A375 (cell line): ENCODE data around the gene CEP250. TPM values are rescaled to one million over a fixed set of nuclear protein-coding genes. Genes with fewer than 3 reads are reported as not detected.

Experiments
- small RNA-seq: library from RNA; depleted of rRNA; stranded (forward); fragments of <200 nt; gene quantifications from one replicate; pipeline ENCODE3, GENCODE V24; 2014
- total RNA-seq: library from RNA; depleted of rRNA; stranded (reverse); fragments of >200 nt; shearing (Covaris generic); gene quantifications from 2 replicates; pipeline ENCODE4 v1.2.3, GENCODE V29; 2014; rRNA removed

Gene CEP250, protein sequence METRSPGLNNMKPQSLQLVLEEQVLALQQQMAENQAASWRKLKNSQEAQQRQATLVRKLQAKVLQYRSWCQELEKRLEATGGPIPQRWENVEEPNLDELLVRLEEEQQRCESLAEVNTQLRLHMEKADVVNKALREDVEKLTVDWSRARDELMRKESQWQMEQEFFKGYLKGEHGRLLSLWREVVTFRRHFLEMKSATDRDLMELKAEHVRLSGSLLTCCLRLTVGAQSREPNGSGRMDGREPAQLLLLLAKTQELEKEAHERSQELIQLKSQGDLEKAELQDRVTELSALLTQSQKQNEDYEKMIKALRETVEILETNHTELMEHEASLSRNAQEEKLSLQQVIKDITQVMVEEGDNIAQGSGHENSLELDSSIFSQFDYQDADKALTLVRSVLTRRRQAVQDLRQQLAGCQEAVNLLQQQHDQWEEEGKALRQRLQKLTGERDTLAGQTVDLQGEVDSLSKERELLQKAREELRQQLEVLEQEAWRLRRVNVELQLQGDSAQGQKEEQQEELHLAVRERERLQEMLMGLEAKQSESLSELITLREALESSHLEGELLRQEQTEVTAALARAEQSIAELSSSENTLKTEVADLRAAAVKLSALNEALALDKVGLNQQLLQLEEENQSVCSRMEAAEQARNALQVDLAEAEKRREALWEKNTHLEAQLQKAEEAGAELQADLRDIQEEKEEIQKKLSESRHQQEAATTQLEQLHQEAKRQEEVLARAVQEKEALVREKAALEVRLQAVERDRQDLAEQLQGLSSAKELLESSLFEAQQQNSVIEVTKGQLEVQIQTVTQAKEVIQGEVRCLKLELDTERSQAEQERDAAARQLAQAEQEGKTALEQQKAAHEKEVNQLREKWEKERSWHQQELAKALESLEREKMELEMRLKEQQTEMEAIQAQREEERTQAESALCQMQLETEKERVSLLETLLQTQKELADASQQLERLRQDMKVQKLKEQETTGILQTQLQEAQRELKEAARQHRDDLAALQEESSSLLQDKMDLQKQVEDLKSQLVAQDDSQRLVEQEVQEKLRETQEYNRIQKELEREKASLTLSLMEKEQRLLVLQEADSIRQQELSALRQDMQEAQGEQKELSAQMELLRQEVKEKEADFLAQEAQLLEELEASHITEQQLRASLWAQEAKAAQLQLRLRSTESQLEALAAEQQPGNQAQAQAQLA (N-terminal part only)
- 68.4 and 75.5 TPM in 2 replicates for total RNA-seq

GRCh38 chr20:35454881-35455609 lies at the start of gene CEP250:
TSS of gene CEP250 (plus strand) at chr20:35455598. CDS start at chr20:35462368, 6,770 bp downstream.

DNA sequence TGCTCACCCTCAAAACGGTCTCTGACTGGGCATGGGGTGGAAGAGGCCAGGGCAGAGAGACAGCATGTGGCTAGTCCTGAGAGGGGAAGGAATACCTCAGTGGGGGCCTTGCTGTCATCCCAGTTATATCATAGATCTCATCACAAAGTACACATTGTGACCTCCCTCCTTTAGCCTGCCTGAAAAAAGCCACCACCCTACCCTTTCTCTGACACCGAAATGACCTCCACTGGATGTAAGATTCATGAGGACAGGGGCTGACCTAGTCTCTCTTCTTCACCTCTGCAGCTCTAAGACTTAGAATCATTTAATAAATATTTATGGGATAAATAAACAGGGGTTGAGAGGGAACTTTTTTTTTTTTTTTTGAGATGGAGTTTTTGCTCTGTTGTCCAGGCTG lies 74.2 kb downstream of the CEP250 start, which contains the start of gene C20orf173:
TSS of gene C20orf173 (minus strand) at position 101 of the 400 bp plus-strand sequence. CDS start 279 bp downstream, outside the sequence.

DNA sequence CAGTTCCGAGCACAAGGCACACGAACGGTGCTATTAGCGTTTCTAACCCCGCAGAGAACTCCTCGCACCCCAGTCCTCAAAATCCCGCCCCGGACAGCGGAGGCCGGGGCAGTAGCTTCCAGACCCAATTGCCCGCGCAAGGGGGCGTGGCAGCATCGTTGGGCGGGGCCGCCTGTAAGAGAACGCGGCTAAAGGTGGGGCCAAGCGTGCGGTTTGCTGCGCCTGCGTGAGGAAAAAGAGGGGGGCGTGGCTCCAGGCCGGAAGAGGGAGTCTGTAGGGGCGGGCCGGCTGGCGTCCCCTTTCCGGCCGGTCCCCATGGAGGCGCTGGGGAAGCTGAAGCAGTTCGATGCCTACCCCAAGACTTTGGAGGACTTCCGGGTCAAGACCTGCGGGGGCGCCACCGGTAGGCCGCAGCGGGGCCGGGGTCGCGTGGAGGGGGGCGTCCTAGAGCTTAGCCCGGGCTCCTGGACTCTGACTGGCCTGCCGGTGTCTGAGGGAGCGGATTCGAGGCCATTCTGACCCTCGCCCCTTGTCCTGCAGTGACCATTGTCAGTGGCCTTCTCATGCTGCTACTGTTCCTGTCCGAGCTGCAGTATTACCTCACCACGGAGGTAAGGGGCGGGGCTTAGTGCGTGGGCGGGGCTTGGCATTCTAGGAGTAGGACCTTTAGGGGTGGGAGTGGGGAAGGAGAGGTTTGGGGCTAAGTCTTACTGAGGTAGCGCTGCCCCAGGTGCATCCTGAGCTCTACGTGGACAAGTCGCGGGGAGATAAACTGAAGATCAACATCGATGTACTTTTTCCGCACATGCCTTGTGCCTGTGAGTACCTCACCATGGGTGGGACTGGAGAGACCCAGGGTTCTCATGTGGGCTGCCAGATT lies 86.6 kb downstream of the CEP250 start, which contains the start of gene ERGIC3:
TSS of gene ERGIC3 (plus strand) at position 296 of the 880 bp plus-strand sequence. CDS start at position 316, 20 bp downstream.

Small RNAs within 50 kb of the gene (small RNA-seq; reads per million reads assigned to genes)
- gene MIR1289-1: not detected

Other genes with a start within 250 kb of the CEP250 start
- 0.11 and 0.13 TPM in 2 replicates for gene MMP24, start 228.9 kb upstream of the CEP250 start, total RNA-seq
- 16.0 and 25.3 TPM in 2 replicates for gene MMP24OS, start 177.5 kb upstream of the CEP250 start, total RNA-seq
- 368 and 379 TPM in 2 replicates for gene EIF6, start 170.8 kb upstream of the CEP250 start, total RNA-seq
- gene FAM83C, start 163.2 kb upstream of the CEP250 start, total RNA-seq: 0.11 TPM in 1 of 2 replicates, not detected in the other
- gene UQCC1, start 43.6 kb upstream of the CEP250 start, total RNA-seq: 34.7 and 46.2 TPM in 2 replicates
- gene GDF5, start 17.4 kb upstream of the CEP250 start, total RNA-seq: not detected in 2 replicates
- not detected in 2 replicates for gene C20orf173, start 74.1 kb downstream of the CEP250 start, total RNA-seq
- 269 and 273 TPM in 2 replicates for gene ERGIC3, start 86.5 kb downstream of the CEP250 start, total RNA-seq
- 11.2 and 13.6 TPM in 2 replicates for gene SPAG4, start 160.2 kb downstream of the CEP250 start, total RNA-seq
- gene CPNE1, start 209.3 kb downstream of the CEP250 start, total RNA-seq: 119 and 139 TPM in 2 replicates
- gene RBM12, start 209.3 kb downstream of the CEP250 start, total RNA-seq: 61.0 and 75.9 TPM in 2 replicates
- 91.6 and 105 TPM in 2 replicates for gene NFS1, start 243.8 kb downstream of the CEP250 start, total RNA-seq
- gene ROMO1, start 243.8 kb downstream of the CEP250 start, total RNA-seq: 663 and 700 TPM in 2 replicates